IMR-90 (cell line): ENCODE results near the gene APH1A. TPM values are rescaled to one million over a fixed set of nuclear protein-coding genes. Genes with fewer than 3 reads are reported as not detected.

Experiments
- ATAC-seq: fragments of 200-7000 bp; cut with Tn5 transposase; 2 replicates; pipeline ENCODE4 v1.9.1; 2020; ENCODE audit warnings: low read depth, mild to moderate bottlenecking, moderate library complexity
- BruUV-seq: library from RNA; stranded (reverse); fragments of 400-500 nt; replicated peaks from 2 replicates; lab custom pipeline; 2021; lab: Mats Ljungman, UMichigan
- CTCF ChIA-PET: fragments of 300-600 bp; formaldehyde crosslinking; extraction: SDS; loops from one replicate; lab custom pipeline; 2021; ENCODE audit warnings: antibody characterized with exemption; lab: Yijun Ruan, JAX
- POLR2A ChIA-PET: fragments of 300-600 bp; sonication (Branson Sonifier 250); formaldehyde crosslinking; loops from one replicate; lab custom pipeline; 2022; ENCODE audit warnings: antibody characterized with exemption; ENCODE audit not compliant: unreplicated experiment; lab: Charles Lee
- DNase-seq: peaks from one replicate; pipeline ENCODE4 v3.0.0; 2013
- H2AFZ ChIP-seq: replicated peaks from 2 replicates; pipeline ENCODE3; 2013; ENCODE audit warnings: low read length, mild to moderate bottlenecking; ENCODE audit not compliant: poor library complexity
- H2AK5ac ChIP-seq: 2 replicates; pipeline ENCODE4 v1.6.1; 2013; ENCODE audit warnings: low read depth, low read length, inconsistent platforms
- H2AK9ac ChIP-seq: replicated peaks from 2 replicates; pipeline ENCODE3; 2013; ENCODE audit warnings: mild to moderate bottlenecking, low read depth, low read length, moderate library complexity; ENCODE audit not compliant: poor library complexity
- H2BK120ac ChIP-seq: 2 replicates; pipeline ENCODE4 v1.6.1; 2013; ENCODE audit warnings: low read depth, low read length, inconsistent platforms
- H2BK15ac ChIP-seq: 3 replicates; pipeline ENCODE4 v1.6.1; 2013; ENCODE audit warnings: low read depth, low read length, inconsistent platforms
- H2BK20ac ChIP-seq: 2 replicates; pipeline ENCODE4 v1.6.1; 2013; ENCODE audit warnings: low read depth, mild to moderate bottlenecking, inconsistent platforms, low read length, moderate library complexity
- H2BK5ac ChIP-seq: 2 replicates; pipeline ENCODE4 v1.6.1; 2013; ENCODE audit warnings: mild to moderate bottlenecking, low read depth, low read length, inconsistent platforms; ENCODE audit not compliant: poor library complexity, severe bottlenecking
- H3K14ac ChIP-seq: replicated peaks from 2 replicates; pipeline ENCODE4 v1.6.1; 2013; ENCODE audit warnings: low read depth, low read length, inconsistent platforms
- H3K18ac ChIP-seq: 2 replicates; pipeline ENCODE4 v1.6.1; 2013; ENCODE audit warnings: low read depth, low read length, control low read depth
- H3K23ac ChIP-seq: 2 replicates; pipeline ENCODE4 v1.6.1; 2013; ENCODE audit warnings: low read depth, low read length, inconsistent platforms
- H3K27ac ChIP-seq: 2 replicates; pipeline ENCODE4 v1.5.1; 2013; ENCODE audit warnings: mild to moderate bottlenecking, control low read depth, low read length; ENCODE audit not compliant: insufficient read depth
- H3K27me3 ChIP-seq: 2 replicates; pipeline ENCODE4 v1.6.1; 2013; ENCODE audit warnings: low read length; ENCODE audit not compliant: control insufficient read depth, insufficient read depth
- H3K36me3 ChIP-seq: 2 replicates; pipeline ENCODE4 v1.6.1; 2013; ENCODE audit warnings: low read length, mixed read lengths; ENCODE audit not compliant: control insufficient read depth, insufficient read depth
- H3K4ac ChIP-seq: 2 replicates; pipeline ENCODE4 v1.6.1; 2013; ENCODE audit warnings: low read depth, low read length, inconsistent platforms
- H3K4me1 ChIP-seq: 2 replicates; pipeline ENCODE4 v1.6.1; 2013; ENCODE audit warnings: low read length, mixed read lengths; ENCODE audit not compliant: control insufficient read depth, insufficient read depth
- H3K4me2 ChIP-seq: 2 replicates; pipeline ENCODE4 v1.6.1; 2013; ENCODE audit warnings: low read depth, mild to moderate bottlenecking, control low read depth, low read length, moderate library complexity
- H3K4me3 ChIP-seq: 2 replicates; pipeline ENCODE4 v1.5.1; 2013; ENCODE audit warnings: low read depth, mild to moderate bottlenecking, control low read depth, low read length, moderate library complexity; ENCODE audit not compliant: insufficient read depth
- H3K56ac ChIP-seq: 2 replicates; pipeline ENCODE4 v1.6.1; 2013; ENCODE audit warnings: low read length, inconsistent platforms; ENCODE audit not compliant: insufficient read depth; ENCODE audit errors: extremely low read depth
- H3K79me1 ChIP-seq, 2 experiments: 2 replicates each; pipeline ENCODE4 v1.6.1; 2013; ENCODE audit warnings: low read length in 2 of 2, inconsistent platforms in 1 of 2, low read depth in 1 of 2
- H3K9ac ChIP-seq: 2 replicates; pipeline ENCODE4 v1.6.1; 2013; ENCODE audit warnings: low read depth, low read length, control low read depth
- H3K9me1 ChIP-seq: 2 replicates; pipeline ENCODE4 v1.6.1; 2013; ENCODE audit warnings: low read length, inconsistent platforms; ENCODE audit not compliant: insufficient read depth
- H3K9me3 ChIP-seq: 2 replicates; pipeline ENCODE4 v1.6.1; 2013; ENCODE audit warnings: low read length; ENCODE audit not compliant: control insufficient read depth, insufficient read depth
- H4K20me1 ChIP-seq: 2 replicates; pipeline ENCODE4 v1.6.1; 2013; ENCODE audit warnings: low read length, inconsistent platforms; ENCODE audit not compliant: insufficient read depth
- H4K5ac ChIP-seq: 2 replicates; pipeline ENCODE4 v1.6.1; 2013; ENCODE audit warnings: mild to moderate bottlenecking, low read depth, low read length, control low read depth
- H4K8ac ChIP-seq, 2 experiments: 2 replicates each; pipeline ENCODE4 v1.6.1; 2013; ENCODE audit warnings: low read depth in 2 of 2, low read length in 2 of 2, control low read depth in 1 of 2, inconsistent platforms in 1 of 2
- H4K91ac ChIP-seq: 2 replicates; pipeline ENCODE4 v1.6.1; 2013; ENCODE audit warnings: low read depth, low read length, inconsistent platforms; ENCODE audit not compliant: insufficient read depth
- CHD1 ChIP-seq: IDR thresholded peaks from 2 replicates; pipeline ENCODE4 v1.6.1; 2012; ENCODE audit warnings: low read depth, low read length, improper control_type of control experiment
- MXI1 ChIP-seq: IDR thresholded peaks from 2 replicates; pipeline ENCODE4 v1.6.1; 2012; ENCODE audit warnings: low read depth, mild to moderate bottlenecking, low read length, moderate library complexity, borderline replicate concordance
- POLR2A ChIP-seq: IDR thresholded peaks from 2 replicates; pipeline ENCODE4 v1.6.1; 2012; ENCODE audit warnings: mild to moderate bottlenecking, low read depth, low read length
- RCOR1 ChIP-seq: IDR thresholded peaks from 2 replicates; pipeline ENCODE4 v1.6.1; 2012; ENCODE audit warnings: mild to moderate bottlenecking, low read length, improper control_type of control experiment; ENCODE audit not compliant: insufficient replicate concordance
- SMC3 ChIP-seq: fragments of 150-350 bp; IDR thresholded peaks from 2 replicates; pipeline ENCODE4 v1.6.1; 2016; ENCODE audit warnings: low read depth, mild to moderate bottlenecking, antibody characterized with exemption, low read length, moderate library complexity
- WGBS, 2 experiments: methylation state at CpG; one replicate each; pipeline versions ENCODE4 v1.1.5 to v1.1.7; 2013; ENCODE audit warnings: missing lambda C conversion rate in 2 of 2; ENCODE audit not compliant: insufficient read length in 1 of 2; ENCODE audit errors: extremely low coverage in 2 of 2; 5-methylcytosine and 5-hydroxymethylcytosine counted together
- dilution Hi-C: fragments of 300-500 bp; cut with HindIII; formaldehyde crosslinking; loops from one replicate; pipeline ENCODE4 v1.14.3; 2018; ENCODE audit warnings: low sequenced_read_pairs; ENCODE audit not compliant: unreplicated experiment
- in situ Hi-C: fragments of 300-500 bp; cut with MboI; formaldehyde crosslinking; loops from 3 replicates; pipeline ENCODE4 v1.14.3; 2019; ENCODE audit warnings: low sequenced_read_pairs, inconsistent platforms, mixed read lengths
- intact Hi-C: fragments of 100-400 bp; cut with micrococcal nuclease; formaldehyde crosslinking; loops from 2 replicates; pipeline ENCODE4 v1.10.0; 2022
- polyA plus RNA-seq, 3 experiments: library from polyadenylated mRNA; depleted of rRNA; stranded (reverse); fragments of >200 nt; gene quantifications; 2 replicates each; pipeline ENCODE4 v1.2.3, GENCODE V29; 2012; ENCODE audit warnings: low replicate concordance in 1 of 3
- total RNA-seq: library from RNA; depleted of rRNA; stranded (reverse); fragments of >200 nt; gene quantifications from 2 replicates; pipeline ENCODE4 v1.2.3, GENCODE V29; 2012
- TF ChIP-seq, protein P1 (sequence below): fragments of 150-350 bp; IDR thresholded peaks from 2 replicates; pipeline ENCODE4 v1.6.1; 2017; ENCODE audit warnings: mild to moderate bottlenecking, antibody characterized with exemption, low read length, low read depth

The APH1A gene
- total and polyA plus RNA-seq, 2 of the 4 experiments (the other 2 are of a cell fraction), result 62.0 to 94.2 TPM

- intact Hi-C loops (no loop called here), in situ Hi-C loops (no loop called here), dilution Hi-C loops (no loop called here)
- no peak overlapping the region for H3K23ac ChIP-seq
- H3K27me3 ChIP-seq, result no peaks in the 10 kb centered on the region
- no peak overlapping the region for H3K4ac ChIP-seq
- no peak overlapping the region for H4K8ac ChIP-seq
- H2AK5ac ChIP-seq, result no peak overlapping the region
- no peak overlapping the region for H3K27ac ChIP-seq
- TF ChIP-seq POLR2A (no peak), SMC3 (no peak), CHD1 (no peak), MXI1 (no peak), RCOR1 (no peak)
- TF ChIP-seq, protein P1, sequence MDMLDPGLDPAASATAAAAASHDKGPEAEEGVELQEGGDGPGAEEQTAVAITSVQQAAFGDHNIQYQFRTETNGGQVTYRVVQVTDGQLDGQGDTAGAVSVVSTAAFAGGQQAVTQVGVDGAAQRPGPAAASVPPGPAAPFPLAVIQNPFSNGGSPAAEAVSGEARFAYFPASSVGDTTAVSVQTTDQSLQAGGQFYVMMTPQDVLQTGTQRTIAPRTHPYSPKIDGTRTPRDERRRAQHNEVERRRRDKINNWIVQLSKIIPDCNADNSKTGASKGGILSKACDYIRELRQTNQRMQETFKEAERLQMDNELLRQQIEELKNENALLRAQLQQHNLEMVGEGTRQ, result no peak
- no peak overlapping the region for H2BK15ac ChIP-seq
- no peak overlapping the region for H3K4me3 ChIP-seq
- H2BK20ac ChIP-seq, result no peak overlapping the region
- H3K36me3 ChIP-seq, result peaks cover 24% of the 10 kb centered on the region
- no TSS peak for BruUV-seq
- H2AK9ac ChIP-seq, result no peak overlapping the region
- no peaks in the 10 kb centered on the region; the same call in 1 of the 2 replicates for H3K4me1 ChIP-seq
- WGBS, 2 experiments, result 100% methylated on average over 1 of the region's 6 CpGs; no CpG with 5 or more reads in 1 of the 2 experiments
- no peak overlapping the region for H4K5ac ChIP-seq
- no peak overlapping the region for H2BK5ac ChIP-seq
- no peak overlapping the region for H4K91ac ChIP-seq
- ChIA-PET CTCF (no interaction called here), POLR2A (no interaction called here)
- H4K20me1 ChIP-seq, result no peaks in the 10 kb centered on the region
- H3K9ac ChIP-seq, result no peak overlapping the region
- no peak overlapping the region for H3K18ac ChIP-seq
- no peak for ATAC-seq
- no peak overlapping the region for H2BK120ac ChIP-seq
- no peak overlapping the region for H3K4me2 ChIP-seq
- no peaks in the 10 kb centered on the region; the same call in 1 of the 2 replicates for H3K9me1 ChIP-seq
- H2AFZ ChIP-seq, result no peak overlapping the region
- no peak overlapping the region for H3K56ac ChIP-seq
- H3K14ac ChIP-seq, result no peak overlapping the region
- DNase-seq, result no peak
- peaks cover 11 to 13% of the 10 kb centered on the region in 2 experiments; a peak in 2 of 4 replicates for H3K79me1 ChIP-seq
- H3K9me3 ChIP-seq, result no peaks in the 10 kb centered on the region
Measured at GRCh38 chr1:150302338-150302737, 33.5 kb upstream of the APH1A start.
